ENCODE data around the gene B4GALT1. TPM values are rescaled to one million over a fixed set of nuclear protein-coding genes. Genes with fewer than 3 reads are reported as not detected.

The B4GALT1 gene
- total and polyA plus RNA-seq, 12 donors: 14.8 to 117 (median 42.6) TPM

DNA sequence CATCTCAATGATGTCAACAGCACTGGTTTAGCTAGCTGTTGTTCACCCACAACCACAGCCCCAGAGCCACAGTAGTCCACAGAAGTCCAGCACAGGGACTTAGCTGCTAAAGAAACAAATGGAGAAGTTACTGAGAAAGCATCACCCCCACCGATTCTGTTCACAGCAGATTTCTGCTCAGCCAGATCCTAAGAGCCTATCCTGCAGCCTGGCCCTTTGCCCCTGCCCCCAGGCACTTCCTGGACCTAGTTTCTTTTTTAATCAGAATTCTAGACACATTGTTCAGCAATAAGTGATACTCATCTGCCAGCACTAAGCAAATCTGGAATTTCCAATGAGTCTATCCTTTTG, 7.4 kb downstream of the B4GALT1 start:
- intact Hi-C loops (cut with DNase I): loop anchor here in 2 of 10 donors (5.0 to 10.0 kb wide), 2 partner anchors 52 to 55 kb away; no protein-coding TSS in a partner anchor
- peaks cover 53 to 100% (median 99%) of the 10 kb centered on the region in 9 donors for H3K4me1 ChIP-seq
- H3K27me3 ChIP-seq: no peaks in the 10 kb centered on the region
- peak overlapping the region; percentile 68 to 100 (median 99) for H3K27ac ChIP-seq
- TF ChIP-seq, protein P1, sequence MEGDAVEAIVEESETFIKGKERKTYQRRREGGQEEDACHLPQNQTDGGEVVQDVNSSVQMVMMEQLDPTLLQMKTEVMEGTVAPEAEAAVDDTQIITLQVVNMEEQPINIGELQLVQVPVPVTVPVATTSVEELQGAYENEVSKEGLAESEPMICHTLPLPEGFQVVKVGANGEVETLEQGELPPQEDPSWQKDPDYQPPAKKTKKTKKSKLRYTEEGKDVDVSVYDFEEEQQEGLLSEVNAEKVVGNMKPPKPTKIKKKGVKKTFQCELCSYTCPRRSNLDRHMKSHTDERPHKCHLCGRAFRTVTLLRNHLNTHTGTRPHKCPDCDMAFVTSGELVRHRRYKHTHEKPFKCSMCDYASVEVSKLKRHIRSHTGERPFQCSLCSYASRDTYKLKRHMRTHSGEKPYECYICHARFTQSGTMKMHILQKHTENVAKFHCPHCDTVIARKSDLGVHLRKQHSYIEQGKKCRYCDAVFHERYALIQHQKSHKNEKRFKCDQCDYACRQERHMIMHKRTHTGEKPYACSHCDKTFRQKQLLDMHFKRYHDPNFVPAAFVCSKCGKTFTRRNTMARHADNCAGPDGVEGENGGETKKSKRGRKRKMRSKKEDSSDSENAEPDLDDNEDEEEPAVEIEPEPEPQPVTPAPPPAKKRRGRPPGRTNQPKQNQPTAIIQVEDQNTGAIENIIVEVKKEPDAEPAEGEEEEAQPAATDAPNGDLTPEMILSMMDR (IDR thresholded peaks at IDR 0.05): no peak
- H3K4me3 ChIP-seq: peak overlapping the region in 4 of 10 donors; percentile 0 to 26 (median 12)
- ATAC-seq (peak in 7 of 8 donors; percentile 6 to 35 (median 19)), DNase-seq (peak; percentile 55 to 58)
- WGBS, 2 donors: 2 to 6% methylated on average over 1 of the region's 1 CpG
- no peaks in the 10 kb centered on the region for H3K9me3 ChIP-seq
- H3K36me3 ChIP-seq: no peaks in the 10 kb centered on the region

DNA sequence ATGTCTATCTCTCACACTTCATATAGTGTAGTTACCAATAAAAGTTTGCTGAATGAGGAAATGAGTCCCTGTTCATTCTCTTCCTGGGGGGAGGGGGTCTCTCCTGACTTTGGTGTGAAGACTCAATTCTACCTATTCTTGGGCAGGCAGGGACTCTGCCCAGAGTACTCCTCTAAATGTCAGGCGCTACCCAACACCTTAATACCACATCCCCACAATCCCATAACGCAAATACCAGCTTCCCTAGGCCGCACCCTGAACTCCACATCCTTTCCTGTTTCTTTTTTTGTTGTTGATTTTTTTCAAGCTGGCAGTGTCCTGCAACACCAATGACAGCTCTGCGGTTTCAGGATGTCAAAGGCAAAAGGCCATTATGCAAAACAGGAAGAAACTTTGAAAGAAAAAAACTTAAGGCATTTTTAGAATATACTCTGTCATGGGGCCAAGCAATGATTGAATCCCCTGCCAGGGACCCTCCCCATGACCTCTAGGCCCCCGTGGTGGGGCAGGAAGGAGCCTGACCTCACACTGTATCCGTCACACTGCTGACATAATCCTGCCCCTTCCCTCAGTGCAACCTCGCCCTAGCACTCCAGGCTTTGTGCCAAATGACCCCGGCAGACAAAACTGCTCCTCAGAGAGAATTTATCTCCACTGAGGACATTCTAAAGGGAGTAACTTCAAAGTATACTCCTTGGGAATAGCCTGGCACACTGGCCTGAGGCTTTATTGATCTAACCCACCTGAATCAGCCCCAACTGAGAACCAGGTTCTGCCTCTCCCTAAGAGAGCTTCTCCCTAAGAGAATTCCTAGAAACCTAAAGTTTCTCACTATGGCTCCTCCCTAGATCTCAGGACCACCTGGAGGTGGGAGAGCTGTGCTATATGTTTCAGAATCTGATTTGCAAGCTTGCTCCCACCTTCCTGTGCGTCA, 8.0 kb downstream of the B4GALT1 start:
- H3K4me3 ChIP-seq: peak overlapping the region in 5 of 10 donors; percentile 0 to 26 (median 11)
- no peaks in the 10 kb centered on the region for H3K36me3 ChIP-seq
- TF ChIP-seq, protein P1 (IDR thresholded peaks at IDR 0.05): no peak
- H3K27ac ChIP-seq: peak overlapping the region; percentile 68 to 100 (median 99)
- peak; percentile 70 to 90 (median 82) for ATAC-seq
- H3K27me3 ChIP-seq: no peaks in the 10 kb centered on the region
- peak; percentile 73 to 91 for DNase-seq
- WGBS, 2 donors: 16 to 22% methylated on average over 9 of the region's 9 CpGs
- H3K4me1 ChIP-seq: peaks cover 58 to 100% (median 99%) of the 10 kb centered on the region in 9 donors
- H3K9me3 ChIP-seq: no peaks in the 10 kb centered on the region
- intact Hi-C loops (cut with DNase I): loop anchor here in 1 of 10 donors (5.0 kb wide), 1 partner anchor 52 kb away; no protein-coding TSS in a partner anchor

GRCh38 chr9:33157960-33158842, 8.9 kb downstream of the B4GALT1 start:
- Histone ChIP-seq H3K27me3 (no peaks in the 10 kb centered on the region), H3K36me3 (no peaks in the 10 kb centered on the region), H3K9me3 (peaks cover 0 to 6% (median 0%) of the 10 kb centered on the region in 11 donors), H3K27ac (peak overlapping the region; percentile 63 to 100 (median 99)), H3K4me1 (peaks cover 49 to 99% (median 92%) of the 10 kb centered on the region in 9 donors), H3K4me3 (peak overlapping the region in 4 of 10 donors; percentile 0 to 26 (median 12))
- ATAC-seq (peak in 2 of 8 donors; percentile 0 to 1), DNase-seq (no peak)
- TF ChIP-seq, protein P1 (IDR thresholded peaks at IDR 0.05): no peak
- 38 to 41% methylated on average over 6 of the region's 6 CpGs for WGBS, 2 donors
- intact Hi-C loops (cut with DNase I): loop anchor here in 1 of 10 donors (5.0 kb wide), 1 partner anchor 51 kb away; no protein-coding TSS in a partner anchor

Measured in heart right ventricle (tissue), 16 donors.